Measurements from ENCODE around the gene SCAANT1. TPM values are rescaled to one million over a fixed set of nuclear protein-coding genes. Genes with fewer than 3 reads are reported as not detected.

Gene SCAANT1
- total RNA-seq, 2 experiments from 2014 or later = not detected

- H3K27ac ChIP-seq (ENCODE audit: low read depth, low read length, poor library complexity, severe bottlenecking) = peak overlapping the region; percentile 78
- POLR2A ChIA-PET = interaction anchor here (0.8 kb wide), 1 partner anchor 16 kb away, joined by 4 read pairs; no protein-coding TSS in a partner anchor
- intact Hi-C loops (cut with micrococcal nuclease; ENCODE audit: unreplicated experiment) = no loop called here
- CTCF ChIA-PET (ENCODE audit: unreplicated experiment) = no interaction called here
- TF ChIP-seq CTCF (conservative IDR thresholded peaks at IDR 0.05; ENCODE audit: low read length) (no peak), EZH2phosphoT487 (IDR thresholded peaks at IDR 0.05; ENCODE audit: borderline replicate concordance, low read depth, low read length) (no peak)
- no peaks in the 10 kb centered on the region for H3K9me2 ChIP-seq (ENCODE audit: insufficient read depth, low read length)
- H3K36me3 ChIP-seq (ENCODE audit: insufficient read depth, low read length) = peaks cover 55% of the 10 kb centered on the region
- H3K4me1 ChIP-seq (ENCODE audit: insufficient read depth, low read length, poor library complexity, severe bottlenecking) = peaks cover 64% of the 10 kb centered on the region
- H3K4me3 ChIP-seq (ENCODE audit: low read depth, low read length, poor library complexity, severe bottlenecking) = peak overlapping the region; percentile 25
- peak overlapping the region; percentile 73 for H3K4me2 ChIP-seq (ENCODE audit: low read length)
- H3K9me3 ChIP-seq (ENCODE audit: low read length) = no peaks in the 10 kb centered on the region
- BruUV-seq (replicated peaks) = no TSS peak
- DNase-seq (ENCODE audit: low spot score) = no peak
- H2AFZ ChIP-seq (ENCODE audit: low read length) = no peak overlapping the region
- H4K20me1 ChIP-seq (ENCODE audit: insufficient read depth, low read length) = peaks cover 42% of the 10 kb centered on the region
- H3K79me2 ChIP-seq (ENCODE audit: insufficient read depth, low read depth, low read length) = peaks cover 71% of the 10 kb centered on the region; the same call in 1 of the 2 replicates
Observed at GRCh38 chr3:63932509-63933212, 20.5 kb upstream of the SCAANT1 start.

GRCh38 chr3:63931290-63931689, 19.1 kb upstream of the SCAANT1 start:
- POLR2A ChIA-PET = interaction anchor here (0.6 kb wide), 1 partner anchor 43 kb away, joined by 3 read pairs; no protein-coding TSS in a partner anchor
- H3K36me3 ChIP-seq (ENCODE audit: insufficient read depth, low read length) = peaks cover 53% of the 10 kb centered on the region
- H3K9me3 ChIP-seq (ENCODE audit: low read length) = no peaks in the 10 kb centered on the region
- H2AFZ ChIP-seq (ENCODE audit: low read length) = no peak overlapping the region
- CTCF ChIA-PET (ENCODE audit: unreplicated experiment) = no interaction called here
- H3K4me1 ChIP-seq (ENCODE audit: insufficient read depth, low read length, poor library complexity, severe bottlenecking) = peaks cover 65% of the 10 kb centered on the region
- no TSS peak for BruUV-seq (replicated peaks)
- TF ChIP-seq CTCF (conservative IDR thresholded peaks at IDR 0.05; ENCODE audit: low read length) (no peak), EZH2phosphoT487 (IDR thresholded peaks at IDR 0.05; ENCODE audit: borderline replicate concordance, low read depth, low read length) (no peak)
- H3K27ac ChIP-seq (ENCODE audit: low read depth, low read length, poor library complexity, severe bottlenecking) = no peak overlapping the region
- no peak for DNase-seq (ENCODE audit: low spot score)
- intact Hi-C loops (cut with micrococcal nuclease; ENCODE audit: unreplicated experiment) = no loop called here
- H4K20me1 ChIP-seq (ENCODE audit: insufficient read depth, low read length) = peaks cover 35% of the 10 kb centered on the region
- no peaks in the 10 kb centered on the region for H3K9me2 ChIP-seq (ENCODE audit: insufficient read depth, low read length)
- H3K4me3 ChIP-seq (ENCODE audit: low read depth, low read length, poor library complexity, severe bottlenecking) = no peak overlapping the region
- peaks cover 64% of the 10 kb centered on the region; the same call in 1 of the 2 replicates for H3K79me2 ChIP-seq (ENCODE audit: insufficient read depth, low read depth, low read length)
- no peak overlapping the region for H3K4me2 ChIP-seq (ENCODE audit: low read length)

Data from OCI-LY7 (cell line).